SW 1271 (cell line): ENCODE measurements around the gene SDSL.

Experiments
- DNase-seq, 2 experiments: peaks; one replicate each; lab custom pipeline; 2025; lab: John Stamatoyannopoulos, UW

The SDSL gene

DNA sequence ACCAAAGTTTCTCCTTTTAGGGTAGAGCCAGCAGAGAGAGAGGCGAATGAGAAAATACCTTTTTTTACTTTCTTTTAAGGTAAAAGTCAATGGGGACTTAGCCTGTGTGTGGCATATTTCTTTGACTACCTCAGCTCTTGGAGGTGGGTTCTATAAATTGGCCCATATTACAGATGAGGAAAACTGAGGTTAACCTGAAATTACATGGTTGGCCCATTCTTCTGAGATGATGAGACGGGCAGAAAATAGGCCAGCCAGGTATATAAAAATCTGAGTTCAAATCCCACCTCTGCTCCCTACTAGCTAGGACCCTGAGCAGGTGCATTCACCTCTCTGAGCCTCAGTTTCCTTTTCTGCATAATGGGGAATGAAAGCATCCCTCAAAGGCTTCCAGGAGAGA is 27.1 kb downstream of the SDSL start:
- no peak for DNase-seq

DNA sequence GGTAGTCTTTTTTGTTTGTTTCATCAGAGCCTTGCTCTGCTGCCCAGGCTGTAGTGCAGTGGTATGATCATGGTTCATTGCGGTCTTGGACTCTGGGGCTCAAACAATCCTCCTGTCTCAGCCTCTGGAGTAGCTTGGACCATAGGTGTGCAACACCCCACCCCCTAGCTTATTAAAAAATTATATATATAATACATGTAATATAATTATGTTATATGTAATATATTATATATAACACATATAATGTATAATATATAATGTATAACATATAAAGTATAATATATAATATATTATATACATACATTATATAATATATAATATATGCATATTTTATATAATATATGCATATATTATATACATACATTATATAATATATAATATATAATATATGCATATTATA is 27.7 kb downstream of the SDSL start:
- DNase-seq = no peak

DNA sequence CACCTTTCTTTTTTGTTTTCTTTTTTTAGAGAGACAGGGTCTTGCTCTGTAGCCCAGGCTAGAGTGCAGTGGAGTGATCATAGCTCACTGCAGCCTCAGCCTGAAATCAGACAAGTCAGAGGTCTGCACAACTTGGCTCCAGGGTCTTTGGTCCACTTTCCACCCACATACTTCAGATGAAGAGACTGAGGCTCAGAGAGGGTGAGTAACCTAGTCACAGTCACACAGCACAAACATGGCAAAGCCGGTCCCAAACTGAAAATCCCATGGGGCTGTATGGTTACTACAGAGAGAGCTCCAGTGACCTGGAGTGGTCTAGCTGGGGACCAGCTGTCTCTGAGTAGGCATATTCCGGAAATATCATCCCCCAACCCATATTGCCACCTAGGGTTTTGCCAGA is 30.3 kb downstream of the SDSL start:
- no peak for DNase-seq

DNA sequence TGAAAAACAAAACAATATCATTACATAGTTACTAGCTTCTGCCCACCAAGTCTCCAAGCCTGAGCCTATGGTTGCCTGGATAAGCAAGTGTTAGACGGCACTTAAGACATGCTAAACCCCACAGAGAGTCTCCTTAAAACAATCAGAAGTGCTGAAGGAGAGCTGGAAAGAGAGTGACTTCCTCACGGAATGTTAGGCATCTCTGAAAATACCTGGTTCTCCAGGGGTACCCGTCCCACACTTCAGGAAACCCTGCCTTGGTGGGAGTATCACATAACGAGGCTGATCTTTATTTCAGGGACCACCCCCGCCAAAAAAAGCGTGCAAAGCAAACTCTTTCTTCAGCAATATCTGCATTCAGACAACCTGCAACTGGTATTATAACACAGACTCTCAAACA is 31.1 kb downstream of the SDSL start:
- DNase-seq = no peak

DNA sequence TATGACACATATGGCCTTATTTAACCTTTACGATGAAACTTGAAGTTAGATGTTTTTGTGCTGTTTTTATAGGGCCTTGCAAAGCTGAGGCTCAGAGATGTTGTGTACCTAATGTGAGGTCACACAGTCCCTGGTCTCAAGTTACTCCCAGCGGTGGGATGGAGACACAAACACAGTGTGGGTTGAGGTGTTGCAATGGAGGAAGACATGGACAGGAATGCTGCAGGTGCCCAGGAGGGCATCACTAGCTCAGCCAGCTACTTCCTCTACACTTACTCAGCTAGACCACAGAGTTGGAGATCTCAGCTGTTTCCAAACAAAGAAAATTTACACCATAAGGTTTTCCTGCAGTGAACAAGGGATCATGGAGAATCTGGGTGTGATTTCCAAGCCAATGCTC is 34.0 kb downstream of the SDSL start:
- no peak for DNase-seq

DNA sequence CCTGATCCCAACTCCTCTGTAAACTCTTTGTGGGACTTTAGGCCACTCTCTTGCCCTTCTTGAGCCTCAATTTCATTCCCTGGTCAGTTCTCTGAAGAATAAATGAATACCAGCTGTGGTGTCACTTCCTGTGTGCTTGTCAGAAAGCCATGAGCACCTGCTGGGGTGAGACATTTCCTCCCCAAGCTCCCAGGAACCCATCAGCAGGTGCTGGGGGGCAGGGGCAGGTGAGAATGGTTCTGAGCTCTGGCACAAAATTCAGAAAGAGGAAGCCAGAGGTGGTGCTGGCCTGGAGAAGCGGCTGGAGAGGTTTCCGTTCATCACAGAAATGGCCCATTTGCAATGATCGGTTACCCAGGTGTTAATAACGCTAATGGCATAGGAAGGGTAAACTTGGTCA is 34.6 kb downstream of the SDSL start:
- no peak for DNase-seq

DNA sequence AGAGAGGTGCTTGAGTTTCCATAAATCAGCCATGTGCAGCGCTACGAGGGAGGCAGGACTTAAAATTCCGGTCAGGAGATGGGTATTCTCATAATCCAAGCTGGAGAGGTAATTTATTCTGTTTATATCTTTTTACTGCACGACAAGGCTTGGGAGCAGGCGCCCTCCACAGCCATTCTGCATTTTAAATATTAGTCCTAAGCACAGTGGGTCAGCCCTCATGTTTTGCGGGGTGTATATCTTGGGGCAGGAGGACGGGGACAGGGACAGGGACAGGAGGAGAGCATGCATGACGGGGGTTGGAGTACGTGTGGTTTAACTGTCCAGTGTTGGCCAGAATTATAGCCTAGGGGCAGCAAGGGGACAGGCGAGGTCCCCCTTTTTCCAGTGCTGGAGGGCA is 35.0 kb downstream of the SDSL start:
- no peak for DNase-seq

DNA sequence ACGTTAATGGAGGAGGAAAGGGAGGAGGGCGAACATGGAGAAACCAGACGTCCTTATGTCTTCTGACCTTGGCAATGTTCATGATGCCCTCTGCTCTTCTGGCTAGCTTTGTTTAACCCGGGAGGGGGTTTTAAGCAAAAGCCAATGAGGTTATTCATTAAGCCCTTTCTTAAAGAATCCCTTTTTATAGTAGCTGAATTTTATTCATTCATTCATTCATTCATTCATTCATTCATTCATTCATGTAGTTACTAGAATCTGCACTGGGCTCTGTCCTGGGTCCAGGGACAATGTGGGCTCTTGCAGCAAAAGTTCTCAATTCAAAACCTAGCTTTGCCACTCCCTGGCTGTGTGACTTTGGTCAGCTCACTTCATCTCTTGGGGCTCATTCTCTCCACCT is 35.5 kb downstream of the SDSL start:
- no peak for DNase-seq

DNA sequence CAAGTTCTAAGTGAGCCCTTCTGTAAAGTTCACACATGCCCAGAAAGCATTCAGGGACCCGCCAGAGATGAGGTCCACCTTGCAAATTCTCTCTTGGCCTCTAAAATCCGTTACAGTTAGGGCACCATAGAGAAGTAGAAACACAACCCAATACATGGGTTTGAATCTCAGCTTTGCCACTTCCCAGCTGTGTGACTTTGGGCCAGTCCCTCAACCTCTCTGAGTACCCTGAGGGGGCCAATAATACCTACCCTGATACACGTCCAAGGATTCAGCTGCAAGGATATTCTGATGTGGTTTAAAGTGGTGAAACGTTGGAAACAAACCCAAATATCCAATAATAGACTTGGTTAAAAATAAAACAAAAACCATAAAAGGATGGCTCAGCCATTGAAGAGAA is 37.8 kb downstream of the SDSL start:
- DNase-seq = no peak

DNA sequence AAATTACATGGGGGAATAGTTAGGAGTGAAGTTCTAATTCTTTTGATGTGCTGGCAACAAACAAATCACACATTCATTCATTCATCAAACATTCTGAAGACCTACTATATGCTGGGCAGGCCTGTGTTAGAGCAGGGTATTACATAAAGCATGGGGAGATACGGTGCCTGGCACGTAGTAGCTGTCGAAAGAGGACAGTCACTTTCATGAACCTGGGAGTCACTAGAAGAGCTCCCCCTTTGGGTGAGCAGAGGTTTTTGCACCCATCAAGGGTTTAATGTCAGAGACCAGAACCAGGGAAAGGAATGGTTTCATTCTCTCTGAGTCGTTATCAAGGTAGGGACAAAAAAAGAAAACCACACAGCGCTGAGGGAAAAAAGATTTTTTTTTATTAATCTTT is 39.5 kb downstream of the SDSL start:
- DNase-seq = peak in 1 of 2 experiments; percentile 27

DNA sequence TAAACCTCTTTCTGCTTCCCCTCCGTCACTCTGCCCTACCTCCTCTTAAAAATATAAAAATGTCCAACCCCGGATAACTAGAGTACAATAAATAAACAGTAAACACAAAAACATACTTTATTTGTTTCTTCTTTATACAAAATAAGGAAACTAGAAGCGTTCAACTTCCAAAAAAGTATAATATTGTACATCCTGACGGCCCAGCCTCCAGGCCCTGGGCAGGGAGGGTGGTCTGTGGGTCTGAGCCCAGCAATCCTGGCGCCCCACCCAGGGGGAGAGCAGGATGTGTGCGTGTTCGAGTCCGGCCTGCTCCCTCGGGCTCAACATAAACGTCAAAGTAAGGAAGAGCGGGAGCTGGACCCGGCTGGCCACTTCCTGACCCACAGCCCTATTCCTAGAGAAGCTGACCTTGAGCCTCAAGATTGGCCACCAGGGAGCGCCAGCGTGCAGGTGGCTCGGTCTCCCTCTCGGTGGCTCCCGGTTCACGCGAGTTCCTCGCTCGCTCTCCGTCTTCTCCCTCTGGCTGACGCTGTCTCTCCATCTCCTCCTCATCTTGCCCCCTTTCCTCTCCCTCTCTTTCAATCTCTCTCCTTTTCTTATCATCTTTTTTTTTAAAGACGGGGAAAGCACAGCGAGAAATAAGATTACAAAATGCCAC is 40.1 kb downstream of the SDSL start:
- DNase-seq = no peak

DNA sequence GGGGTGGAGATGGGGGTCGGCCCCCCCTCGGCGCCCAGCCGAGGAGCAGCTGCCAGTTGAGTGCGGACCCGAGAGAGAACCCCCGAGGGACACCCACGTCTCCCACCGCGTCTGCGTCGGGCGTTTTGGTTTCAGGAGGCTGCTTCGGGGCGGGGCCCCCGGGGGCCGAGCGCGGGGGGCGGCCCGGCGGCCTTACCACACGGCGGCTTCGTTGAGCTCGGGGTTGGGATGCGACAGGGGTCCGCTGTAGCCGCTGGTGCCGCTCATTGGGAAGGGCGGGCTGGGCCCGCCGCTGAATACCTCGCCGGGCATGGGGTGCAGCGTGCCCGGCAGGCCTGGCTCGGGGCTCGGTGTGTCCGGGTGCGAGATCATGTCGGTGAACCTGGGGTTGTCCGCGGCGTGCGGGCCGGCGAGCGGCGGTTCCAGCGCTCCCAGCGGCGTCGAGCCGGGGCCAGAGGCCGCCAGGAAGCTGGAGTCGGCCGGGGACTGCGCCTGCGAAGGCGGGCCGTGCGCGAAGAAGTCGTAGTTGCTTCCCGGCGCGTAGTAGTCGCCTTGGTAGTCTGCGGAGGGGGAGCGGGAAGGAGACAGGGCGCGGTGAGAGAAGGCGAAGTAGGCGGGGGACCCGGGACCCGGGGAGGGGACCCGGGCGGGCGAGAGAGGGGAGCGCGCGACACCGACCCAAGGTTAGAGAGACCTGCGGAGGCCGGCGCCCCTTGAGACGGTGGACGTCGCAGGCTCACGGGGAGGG is 41.0 kb downstream of the SDSL start:
- DNase-seq = no peak

DNA sequence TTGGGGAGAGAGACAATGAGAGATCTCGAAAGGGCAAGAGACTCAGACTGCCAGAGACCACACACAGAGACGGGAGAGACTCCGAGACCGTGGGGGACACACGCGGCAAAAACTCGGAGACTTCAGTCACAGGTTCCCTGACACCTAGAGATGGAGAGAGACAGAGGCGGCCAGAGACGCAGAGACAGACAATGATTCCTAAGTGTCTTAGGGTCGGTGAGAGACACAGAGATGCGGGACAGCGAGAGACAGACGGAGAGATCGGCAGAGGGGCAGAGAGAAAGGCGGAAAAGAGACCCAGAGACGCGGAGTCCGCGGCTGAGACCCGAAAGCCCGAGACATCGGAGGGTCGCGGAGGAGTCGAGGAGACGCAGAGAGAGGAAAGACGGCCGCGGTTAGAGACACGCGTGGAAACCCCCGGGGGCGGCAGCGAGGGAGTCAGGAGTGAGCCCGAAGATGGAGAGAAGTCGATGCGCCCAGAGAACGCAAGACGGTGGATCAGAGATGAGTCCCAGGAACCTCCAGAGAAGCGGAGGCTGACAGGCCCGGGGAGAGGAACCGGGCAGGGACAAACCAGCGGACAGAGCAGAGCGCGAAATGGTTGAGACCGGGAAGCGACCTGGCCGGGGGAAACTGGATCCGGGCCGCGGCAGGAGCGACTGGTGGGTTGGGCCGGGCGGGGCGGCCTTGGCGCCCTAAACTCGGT is 41.7 kb downstream of the SDSL start:
- no peak for DNase-seq

DNA sequence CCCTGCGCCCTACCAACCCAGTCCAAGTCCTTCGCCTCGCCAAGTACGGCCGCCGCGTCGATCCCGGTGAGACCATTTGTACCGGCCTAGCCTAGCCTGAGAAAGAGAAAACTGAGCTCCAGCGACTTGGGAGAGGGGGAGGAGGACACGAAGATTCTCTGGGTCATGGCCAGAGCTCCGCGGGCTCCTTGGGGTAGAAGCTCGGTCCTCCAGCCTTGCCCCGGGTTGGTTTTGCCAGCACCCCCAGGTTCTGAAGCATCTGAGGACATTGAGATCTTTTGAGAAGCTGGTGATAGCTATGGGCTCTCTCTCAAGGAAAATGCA is 42.2 kb downstream of the SDSL start:
- no peak for DNase-seq

DNA sequence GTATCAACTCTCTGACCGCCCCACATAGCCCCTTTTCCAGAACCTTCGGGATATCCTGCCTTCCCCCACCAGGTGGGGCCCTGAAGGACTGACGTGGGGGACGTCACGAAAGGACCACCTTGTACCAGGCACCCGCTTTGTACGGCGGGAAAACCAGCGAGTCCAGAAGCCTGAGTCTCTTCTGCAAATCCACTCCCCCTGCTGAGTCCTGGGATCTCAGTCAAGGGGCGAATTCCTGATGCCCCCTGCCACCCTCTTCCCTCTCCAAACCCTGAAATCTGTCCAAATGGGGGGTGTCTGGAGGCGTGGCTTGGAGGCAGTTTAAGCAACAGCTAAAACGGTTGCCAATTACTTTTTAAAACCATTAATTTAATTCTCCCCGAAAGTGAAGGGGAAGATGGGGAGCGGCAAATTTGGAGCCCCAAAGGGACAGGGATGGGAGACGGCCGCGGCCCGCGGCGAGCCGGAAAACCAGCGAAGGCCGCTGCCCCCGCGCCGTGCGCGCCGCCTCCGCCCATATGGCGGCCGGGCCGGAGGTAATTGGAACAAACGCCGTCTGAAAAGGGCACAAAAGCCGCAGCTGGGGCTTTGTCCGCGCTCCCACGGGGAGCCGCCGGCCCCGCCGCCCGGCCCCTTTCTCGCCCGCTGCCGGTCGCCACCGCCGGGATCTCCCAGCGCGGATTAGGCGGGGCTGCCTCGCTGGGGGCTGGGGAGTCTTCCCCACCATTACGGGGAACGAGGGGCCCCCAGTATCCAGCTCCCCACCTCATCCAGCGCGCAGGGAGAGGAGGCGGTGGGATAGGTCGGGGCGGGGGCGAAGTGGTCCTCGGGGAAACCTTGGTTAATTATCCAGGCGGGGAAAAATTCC is 42.9 kb downstream of the SDSL start:
- DNase-seq = no peak

DNA sequence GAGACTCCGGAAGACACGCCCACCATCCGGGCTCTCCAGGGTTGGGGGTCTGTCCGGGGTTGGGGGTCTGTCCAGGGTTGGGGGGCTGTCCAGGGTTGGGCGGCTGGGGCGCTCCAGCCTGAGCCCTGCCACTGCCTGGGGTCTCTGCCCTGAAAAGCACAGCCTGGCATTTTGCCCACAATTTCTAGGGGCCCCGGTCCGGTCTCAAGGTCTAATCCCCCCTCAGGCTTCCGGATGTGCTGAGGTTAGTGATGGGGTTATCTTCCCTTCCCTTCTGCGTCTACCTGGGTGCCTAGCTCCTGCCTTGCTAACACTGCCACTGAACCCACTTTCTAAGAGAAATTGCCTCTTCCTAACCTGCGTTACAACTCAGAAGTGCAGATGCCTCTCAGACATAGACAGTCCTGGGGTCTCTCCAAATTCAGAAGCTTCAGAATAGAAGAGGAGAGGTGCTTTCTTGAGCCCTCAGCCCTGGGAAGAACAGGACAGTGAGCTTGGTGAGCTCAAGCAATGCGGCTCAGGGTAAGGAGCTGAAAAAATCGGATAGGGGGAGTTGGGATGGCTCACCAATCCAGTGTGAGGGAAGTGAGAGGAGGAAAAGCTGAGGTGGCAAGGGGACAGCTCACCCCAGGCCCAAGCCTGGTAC is 43.8 kb downstream of the SDSL start:
- no peak for DNase-seq

DNA sequence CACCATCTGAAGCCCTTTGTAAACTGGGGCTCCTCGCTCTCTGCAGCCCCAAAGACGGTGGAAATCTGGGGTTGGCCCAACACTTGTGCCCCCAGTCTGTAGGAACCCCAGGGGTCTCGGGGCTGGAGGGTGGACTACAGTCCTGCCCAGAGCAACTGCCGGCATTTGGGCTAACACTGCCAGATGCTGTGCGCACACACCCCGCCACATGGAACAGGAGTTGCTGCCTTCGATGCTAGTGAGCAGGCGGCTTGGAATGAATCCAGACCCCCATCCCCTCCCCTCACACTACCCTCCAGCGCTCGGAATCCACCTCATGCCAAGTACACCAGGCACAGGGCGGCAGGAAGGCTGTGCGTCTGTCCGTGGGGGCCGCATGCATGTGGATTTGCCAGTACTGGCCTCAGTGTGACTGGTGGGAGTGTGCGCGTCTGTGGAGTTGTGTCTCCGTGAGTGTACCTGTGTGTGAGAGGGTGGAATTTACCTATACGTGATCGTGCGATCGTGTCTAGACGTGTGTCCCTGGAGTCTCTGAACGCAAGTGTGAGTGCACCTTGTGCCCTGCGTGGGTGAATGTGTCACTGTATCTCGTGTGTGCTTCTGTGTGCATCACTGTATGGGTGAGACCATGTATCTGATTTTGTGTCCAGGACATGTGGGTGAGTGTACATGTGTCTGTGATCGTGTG is 44.4 kb downstream of the SDSL start:
- no peak for DNase-seq

DNA sequence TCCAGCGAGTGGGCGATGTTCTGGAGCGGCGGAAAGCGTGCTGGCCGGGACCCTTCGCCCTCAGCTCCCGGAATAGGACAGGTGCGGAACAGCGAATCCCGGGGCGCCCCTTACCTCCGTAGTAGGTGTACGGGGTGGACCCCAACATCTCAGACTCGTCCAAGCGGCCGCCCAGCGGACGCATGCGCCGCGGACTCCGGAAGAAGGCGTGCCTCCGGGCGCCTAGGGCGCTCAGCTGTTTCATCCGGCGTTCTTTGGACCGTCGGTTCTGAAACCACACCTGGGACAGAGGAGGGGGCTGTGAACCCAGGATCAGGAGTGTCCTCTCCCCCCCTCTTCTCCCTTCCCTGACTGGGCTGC is 44.9 kb downstream of the SDSL start:
- DNase-seq = no peak

DNA sequence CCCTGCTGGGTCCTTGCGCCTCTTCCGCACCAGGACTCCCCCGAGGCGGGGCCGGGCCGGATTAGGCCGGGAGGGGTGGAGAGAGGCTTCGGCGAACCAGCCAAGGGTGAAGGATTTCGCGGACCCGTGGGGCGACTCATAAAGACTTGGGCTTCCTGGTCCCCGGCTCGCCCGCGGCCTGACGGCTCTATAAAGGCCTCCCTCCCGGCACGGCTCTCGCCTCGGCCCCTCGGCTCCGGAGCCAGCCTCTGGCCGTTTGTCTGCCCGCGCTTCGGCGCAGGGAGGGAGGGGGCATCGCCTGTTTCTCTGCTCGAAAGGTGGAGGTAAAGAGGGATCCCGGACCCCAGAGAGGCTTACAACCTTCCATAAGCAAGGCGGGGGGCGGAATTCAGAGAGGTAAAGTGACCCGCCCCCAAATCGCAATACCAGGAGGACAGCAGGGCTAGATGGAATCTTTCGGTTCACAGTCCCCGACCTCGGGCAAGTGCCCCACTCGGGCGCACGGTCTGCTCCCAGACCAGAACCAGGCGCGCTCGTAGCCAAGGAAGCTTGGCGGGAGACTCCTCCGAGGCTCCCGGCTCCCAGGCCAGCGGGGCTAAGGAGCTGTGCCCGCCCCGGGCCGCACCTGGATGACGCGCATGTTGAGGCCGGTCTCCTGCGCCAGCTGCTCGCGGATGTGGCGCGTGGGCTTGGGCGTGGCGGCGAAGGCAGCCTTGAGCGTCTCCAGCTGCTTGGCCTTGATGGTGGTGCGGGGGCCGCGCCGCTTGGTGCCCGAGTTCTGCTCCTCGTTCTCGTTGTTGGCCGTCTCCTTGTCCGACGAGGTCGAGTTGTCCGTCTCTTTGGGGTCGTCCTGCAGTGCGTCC is 45.6 kb downstream of the SDSL start:
- no peak for DNase-seq

DNA sequence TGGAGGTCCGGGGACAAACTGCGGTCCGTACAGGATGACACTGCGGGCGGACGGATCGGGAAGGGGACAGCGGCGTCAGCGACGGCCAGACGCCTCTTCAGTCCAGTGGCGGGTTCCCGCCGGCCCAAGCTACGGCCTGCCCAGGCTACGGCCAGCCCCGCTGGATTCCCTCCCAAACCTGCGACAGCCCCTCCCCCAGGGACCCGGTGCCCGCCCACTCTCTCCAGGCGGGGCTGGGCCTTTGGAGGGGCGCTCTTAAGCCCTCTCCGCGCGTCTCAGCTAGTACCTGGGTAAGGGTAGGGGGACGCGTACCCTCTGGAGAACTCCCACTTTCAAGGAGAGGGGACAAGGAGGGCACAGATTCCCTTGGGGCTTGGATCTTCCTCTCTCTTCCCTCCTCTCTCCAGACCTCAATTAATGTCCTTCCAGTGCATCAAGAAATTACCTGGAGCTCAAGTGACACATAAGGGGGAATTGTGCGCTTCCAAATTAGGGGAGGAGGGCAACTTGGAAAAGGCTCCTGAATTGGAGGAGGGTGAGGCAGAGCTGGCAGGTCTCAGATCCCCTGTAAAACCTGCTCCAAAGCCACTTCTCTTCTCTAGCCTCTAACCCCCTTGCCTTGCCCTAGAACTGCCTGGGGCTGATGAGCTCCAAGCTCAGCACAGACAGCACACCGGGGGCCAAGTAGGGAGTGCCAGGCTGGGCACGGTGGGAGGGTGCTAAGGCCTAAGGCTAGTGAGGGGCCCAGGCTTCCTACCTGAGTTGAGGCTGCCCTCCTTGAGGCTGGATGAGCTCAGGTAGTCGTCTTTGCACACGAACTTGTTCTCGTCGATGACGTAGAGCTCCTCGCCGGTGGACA is 46.4 kb downstream of the SDSL start:
- no peak for DNase-seq
